ENCODE measurements around the gene SH3D21.

GRCh38 chr1:36324353-36324703 is 18.2 kb downstream of the SH3D21 start:
- no peak for TF ChIP-seq EZH2phosphoT487 (IDR thresholded peaks at IDR 0.05; ENCODE audit: borderline replicate concordance, low read depth, low read length)
- TF ChIP-seq CTCF (conservative IDR thresholded peaks at IDR 0.05; ENCODE audit: low read length): no peak
